Natural killer cell (primary cell): ENCODE results near the gene PATL1. TPM values are rescaled to one million over a fixed set of nuclear protein-coding genes. Genes with fewer than 3 reads are reported as not detected.
A peak's percentile ranks its signal among the peaks of the same experiment; 100 is the strongest.
"Not testable (repeated sequence)": the region's sequence is repeated elsewhere in the genome, so short reads cannot be mapped to it uniquely, and the experiment has no call there.

Experiments used
- ATAC-seq, 3 donors: fragments of 150-1000 bp in 2 of 3; fragments of 200-7000 bp in 1 of 3; cut with Tn5 transposase; 1 replicate in 1 of 3; 2 replicates in 2 of 3; pipeline ENCODE4 v1.10.0; 2021; ENCODE audit warnings: mild to moderate bottlenecking in 2 of 3, moderate library complexity in 2 of 3
- DNase-seq, 2 donors: peaks; one replicate each; pipeline versions ENCODE4 v3.0.0 to v3.0.0-alpha.2; 2013 to 2021; ENCODE audit warnings: mixed read lengths in 1 of 2
- H3K27ac ChIP-seq: one replicate; pipeline ENCODE4 v1.5.1; 2013; ENCODE audit warnings: mild to moderate bottlenecking, low read length
- H3K27me3 ChIP-seq: one replicate; pipeline ENCODE4 v1.6.1; 2013; ENCODE audit warnings: low read length; ENCODE audit not compliant: control insufficient read depth, insufficient read depth
- H3K36me3 ChIP-seq: one replicate; pipeline ENCODE4 v1.6.1; 2013; ENCODE audit warnings: low read length; ENCODE audit not compliant: control insufficient read depth, insufficient read depth
- H3K4me1 ChIP-seq: one replicate; pipeline ENCODE4 v1.6.1; 2013; ENCODE audit warnings: low read length; ENCODE audit not compliant: control insufficient read depth, insufficient read depth
- H3K4me3 ChIP-seq: one replicate; pipeline ENCODE4 v1.5.1; 2013; ENCODE audit warnings: low read length
- H3K9me3 ChIP-seq: one replicate; pipeline ENCODE4 v1.6.1; 2013; ENCODE audit warnings: low read length; ENCODE audit not compliant: control insufficient read depth, insufficient read depth
- H3K27ac Mint-ChIP-seq, 2 donors: one replicate each; pipeline ENCODE4 v1.8.0; 2022; ENCODE audit warnings: mild to moderate bottlenecking in 2 of 2, mixed read lengths in 2 of 2, moderate library complexity in 1 of 2
- H3K27me3 Mint-ChIP-seq, 2 donors: one replicate each; pipeline ENCODE4 v1.8.0; 2022; ENCODE audit warnings: low read depth in 2 of 2, mixed read lengths in 2 of 2
- H3K36me3 Mint-ChIP-seq: one replicate; pipeline ENCODE4 v1.8.0; 2022; ENCODE audit warnings: mixed read lengths
- H3K4me1 Mint-ChIP-seq, 2 donors: one replicate each; pipeline ENCODE4 v1.8.0; 2022; ENCODE audit warnings: mixed read lengths in 2 of 2
- H3K4me3 Mint-ChIP-seq: one replicate; pipeline ENCODE4 v1.8.0; 2022; ENCODE audit warnings: mild to moderate bottlenecking, moderate library complexity, mixed read lengths
- H3K9me3 Mint-ChIP-seq, 2 donors: one replicate each; pipeline ENCODE4 v1.8.0; 2022; ENCODE audit warnings: mixed read lengths in 2 of 2
- CTCF ChIP-seq: fragments of 200-600 bp; IDR thresholded peaks from one replicate; pipeline ENCODE4 v1.8.0; 2022; ENCODE audit warnings: antibody characterized with exemption
- WGBS: methylation state at CpG from one replicate; pipeline ENCODE4 v1.1.7; 2013; ENCODE audit warnings: missing lambda C conversion rate; ENCODE audit not compliant: insufficient coverage; 5-methylcytosine and 5-hydroxymethylcytosine counted together
- intact Hi-C: fragments of 100-400 bp; cut with micrococcal nuclease; formaldehyde crosslinking; loops from one replicate; pipeline ENCODE4 v1.14.2; 2022
- total RNA-seq, 4 donors: library from RNA; stranded (reverse); fragments of 120-200 nt in 1 of 4; gene quantifications; one replicate each; pipeline versions ENCODE4 v1.2.3 to v1.2.4, GENCODE V29; 2013 to 2022

PATL1 gene
- total RNA-seq, 3 donors from 2014 or later (not counting 1 experiment from before 2014, with no cell fraction given), result 56.8 to 69.4 (median 58.1) TPM

- ATAC-seq, result no peak
Observed at GRCh38 chr11:59689015-59689414, 20.2 kb upstream of the PATL1 start.

GRCh38 chr11:59681260-59681725 is 12.5 kb upstream of the PATL1 start:
- DNase-seq, H3K9me3 Mint-ChIP-seq, H3K9me3 ChIP-seq, H3K36me3 Mint-ChIP-seq, H3K36me3 ChIP-seq, H3K4me3 ChIP-seq, H3K4me1 Mint-ChIP-seq, ATAC-seq, H3K27me3 ChIP-seq, H3K27ac ChIP-seq, H3K27ac Mint-ChIP-seq, H3K4me1 ChIP-seq, H3K4me3 Mint-ChIP-seq: not testable (repeated sequence)
- intact Hi-C loops, result loop anchor here (5.0 kb wide), 1 partner anchor 509 kb away; the partner anchor contains the start of gene DTX4
- 89% methylated on average over 7 of the region's 7 CpGs for WGBS
- peaks cover 15 to 25% of the 10 kb centered on the region in 2 donors for H3K27me3 Mint-ChIP-seq

More at GRCh38 chr11:59689015-59689414, 20.2 kb upstream of the PATL1 start:
- TF ChIP-seq CTCF, result no peak
- Histone ChIP-seq H3K27ac (no peak overlapping the region), H3K4me1 (no peaks in the 10 kb centered on the region), H3K36me3 (no peaks in the 10 kb centered on the region), H3K27me3 (peaks cover 10% of the 10 kb centered on the region), H3K9me3 (peaks cover 4% of the 10 kb centered on the region), H3K4me3 (no peak overlapping the region)
- H3K4me1 Mint-ChIP-seq, result no peaks in the 10 kb centered on the region
- 81% methylated on average over 2 of the region's 3 CpGs for WGBS
- peaks cover 9% of the 10 kb centered on the region for H3K36me3 Mint-ChIP-seq
- H3K9me3 Mint-ChIP-seq, result peaks cover 4 to 11% of the 10 kb centered on the region in 2 donors
- peaks cover 27 to 38% of the 10 kb centered on the region in 2 donors for H3K27me3 Mint-ChIP-seq
- intact Hi-C loops, result no loop called here
- no peak overlapping the region for H3K27ac Mint-ChIP-seq
- H3K4me3 Mint-ChIP-seq, result no peak overlapping the region
- DNase-seq, result no peak

- Histone ChIP-seq H3K36me3 (no peaks in the 10 kb centered on the region), H3K4me3 (no peak overlapping the region), H3K27ac (no peak overlapping the region), H3K9me3 (no peaks in the 10 kb centered on the region), H3K4me1 (no peaks in the 10 kb centered on the region), H3K27me3 (peaks cover 4% of the 10 kb centered on the region)
- peak; percentile 63 for TF ChIP-seq CTCF
- intact Hi-C loops, result loop anchor here (1.0 to 5.0 kb wide), 2 partner anchors 143 to 508 kb away; partner anchors contain the start of gene DTX4
- 85% methylated on average over 1 of the region's 1 CpG for WGBS
- DNase-seq (peak; percentile 30 to 76), ATAC-seq (peak; percentile 71 to 90 (median 88))
- H3K36me3 Mint-ChIP-seq, result no peaks in the 10 kb centered on the region
- H3K4me3 Mint-ChIP-seq, result no peak overlapping the region
- no peak overlapping the region for H3K27ac Mint-ChIP-seq
- no peaks in the 10 kb centered on the region for H3K4me1 Mint-ChIP-seq
- peaks cover 11 to 22% of the 10 kb centered on the region in 2 donors for H3K27me3 Mint-ChIP-seq
- no peaks in the 10 kb centered on the region for H3K9me3 Mint-ChIP-seq
Observed at GRCh38 chr11:59680287-59681154, 11.7 kb upstream of the PATL1 start.

GRCh38 chr11:59679347-59679746 is 10.5 kb upstream of the PATL1 start:
- H3K9me3 Mint-ChIP-seq, result no peaks in the 10 kb centered on the region
- DNase-seq (no peak), ATAC-seq (no peak)
- H3K4me3 Mint-ChIP-seq, result no peak overlapping the region
- TF ChIP-seq CTCF, result no peak
- no peaks in the 10 kb centered on the region for H3K4me1 ChIP-seq
- no peaks in the 10 kb centered on the region for H3K36me3 Mint-ChIP-seq
- H3K27ac ChIP-seq, result no peak overlapping the region
- H3K4me1 Mint-ChIP-seq, result no peaks in the 10 kb centered on the region
- intact Hi-C loops, result no loop called here
- no peaks in the 10 kb centered on the region for H3K9me3 ChIP-seq
- H3K27me3 ChIP-seq, result peaks cover 2% of the 10 kb centered on the region
- H3K27ac Mint-ChIP-seq, result no peak overlapping the region
- H3K4me3 ChIP-seq, result no peak overlapping the region
- peaks cover 7 to 21% of the 10 kb centered on the region in 2 donors for H3K27me3 Mint-ChIP-seq
- no peaks in the 10 kb centered on the region for H3K36me3 ChIP-seq
